ENCODE measurements around the gene UNC93B1. TPM values are rescaled to one million over a fixed set of nuclear protein-coding genes. Genes with fewer than 3 reads are reported as not detected.

UNC93B1 gene
- total and polyA plus RNA-seq, 2 of the 8 experiments (the other 6 are each of a cell fraction or from before 2014, with no cell fraction given), result 18.9 to 34.3 TPM

GRCh38 chr11:68053117-68053516 is 49.2 kb upstream of the UNC93B1 start:
- Histone ChIP-seq H3K4me3 (ENCODE audit: extremely low read depth in 1 of 4, insufficient read depth in 2 of 4, low read depth in 3 of 4, low read length in 4 of 4) (no peak overlapping the region), H3K9ac (replicated peaks in 1 of 4; ENCODE audit: extremely low read depth in 1 of 4, low read depth in 3 of 4, low read length in 3 of 4) (no peak overlapping the region), H2BK120ac (replicated peaks; ENCODE audit: low read depth, low read length) (no peak overlapping the region), H4K20me1 (replicated peaks in 1 of 2; ENCODE audit: control insufficient read depth in 1 of 2, insufficient read depth in 2 of 2, low read length in 2 of 2) (peaks cover 2 to 9% of the 10 kb centered on the region in 2 experiments), H4K8ac (ENCODE audit: extremely low read depth, insufficient read depth, low read length) (no peak overlapping the region), H2BK15ac (ENCODE audit: low read length) (no peak overlapping the region), H2AK5ac (ENCODE audit: low read depth, low read length) (no peak overlapping the region), H4K5ac (ENCODE audit: insufficient read length, low read depth, low read length) (no peak overlapping the region), H4K91ac (replicated peaks; ENCODE audit: insufficient read length, low read length) (no peak overlapping the region), H3K79me1 (ENCODE audit: low read depth, low read length) (peaks cover 3% of the 10 kb centered on the region; the same call in 1 of the 2 replicates), H3K36me3 (ENCODE audit: control insufficient read depth in 2 of 4, insufficient read depth in 4 of 4, low read length in 3 of 4) (peaks cover 2 to 12% (median 4%) of the 10 kb centered on the region in 4 experiments; a peak in 4 of 8 replicates), H2AFZ (ENCODE audit: low read length) (no peak overlapping the region), H3K23me2 (ENCODE audit: low read depth, low read length) (no peaks in the 10 kb centered on the region), H2BK20ac (ENCODE audit: low read length) (no peak overlapping the region), H3K4me2 (ENCODE audit: insufficient read depth in 1 of 2, low read depth in 2 of 2, low read length in 2 of 2) (no peak overlapping the region), H2BK5ac (ENCODE audit: low read depth, low read length) (no peak overlapping the region), H3K4ac (replicated peaks; ENCODE audit: insufficient read length, low read depth, low read length) (no peak overlapping the region), H3K18ac (ENCODE audit: extremely low read depth, low read length) (no peak overlapping the region), H2BK12ac (ENCODE audit: low read depth, low read length) (no peak overlapping the region), H3K23ac (ENCODE audit: insufficient read length) (no peak overlapping the region), H3K4me1 (replicated peaks in 1 of 4; ENCODE audit: control insufficient read depth in 3 of 4, insufficient read depth in 4 of 4, low read length in 3 of 4) (peaks cover 0 to 10% (median 6%) of the 10 kb centered on the region in 4 experiments; a peak in 5 of 7 replicates), H3K27me3 (replicated peaks in 1 of 4; ENCODE audit: control insufficient read depth in 3 of 4, extremely low read depth in 1 of 4, insufficient read depth in 3 of 4, low read length in 3 of 4) (no peaks in the 10 kb centered on the region), H3K79me2 (ENCODE audit: control insufficient read depth in 1 of 2, insufficient read depth in 2 of 2, low read length in 2 of 2) (no peaks in the 10 kb centered on the region), H3K27ac (ENCODE audit: low read depth, low read length) (no peak overlapping the region), H3K9me3 (ENCODE audit: insufficient read depth in 2 of 2, low read depth in 1 of 2, low read length in 1 of 2) (no peaks in the 10 kb centered on the region), H3K56ac (replicated peaks; ENCODE audit: insufficient read length, low read depth, low read length) (no peak overlapping the region), H3K14ac (ENCODE audit: insufficient read length) (no peak overlapping the region)
- ChIA-PET CTCF (ENCODE audit: partially characterized antibody) (interaction anchor here (0.9 to 2.9 kb wide), 6 partner anchors 9 to 154 kb away, joined by 3 to 18 read pairs (median 4); partner anchors contain the start of gene TCIRG1), POLR2A (ENCODE audit: partially characterized antibody) (interaction anchor here (0.6 to 10.8 kb wide), 12 partner anchors 9 to 606 kb away, joined by 3 to 183 read pairs (median 4); partner anchors contain the start of genes CHKA, NDUFS8 and TCIRG1)
- no peak for TF ChIP-seq RFX5 (IDR thresholded peaks at IDR 0.05; ENCODE audit: borderline replicate concordance, low read depth, low read length)
- TF ChIP-seq SP4 (IDR thresholded peaks at IDR 0.05; ENCODE audit: low read length), result no peak
- no peak for TF ChIP-seq EP300 (IDR thresholded peaks at IDR 0.05; ENCODE audit: borderline replicate concordance in 1 of 2, low read depth in 2 of 2, low read length in 2 of 2)
- TF ChIP-seq POLR2AphosphoS5 (IDR thresholded peaks at IDR 0.05; ENCODE audit: low read depth, low read length), result peak; percentile 81; the same call in 1 of the 2 replicates
- no peak for DNase-seq (ENCODE audit: low read depth in 1 of 2, low spot score in 2 of 2)
- 86% methylated on average over 9 of the region's 9 CpGs; no CpG with 5 or more reads in 1 of the 2 experiments for whole genome bisulfite sequencing, 2 experiments (ENCODE audit: extremely low coverage in 1 of 2, insufficient coverage in 1 of 2, insufficient read length in 1 of 2, insufficient replicate concordance in 2 of 2, low coverage in 1 of 2, low lambda C conversion rate in 2 of 2, missing lambda C conversion rate in 1 of 2)
- FAIRE-seq, result no peak

Measured in H1 (cell line).